Measurements from ENCODE around the gene HAO1. TPM values are rescaled to one million over a fixed set of nuclear protein-coding genes. Genes with fewer than 3 reads are reported as not detected.
"Not testable (repeated sequence)": the region's sequence is repeated elsewhere in the genome, so short reads cannot be mapped to it uniquely, and the experiment has no call there.

The HAO1 gene
- total RNA-seq, 1 donor from 2014 or later, result not detected

GRCh38 chr20:7868108-7868507 is 72.2 kb downstream of the HAO1 start:
- no peak for DNase-seq (ENCODE audit: low spot score)
- intact Hi-C loops (cut with DNase I), result no loop called here

GRCh38 chr20:7866285-7866684 is 74.0 kb downstream of the HAO1 start:
- intact Hi-C loops (cut with DNase I), result no loop called here

GRCh38 chr20:7859356-7859802 is 80.9 kb downstream of the HAO1 start:
- no peak for DNase-seq (ENCODE audit: low spot score)
- intact Hi-C loops (cut with DNase I), result loop anchor here (5.0 to 10.0 kb wide), 2 partner anchors 135 to 572 kb away; no protein-coding TSS in a partner anchor

More at GRCh38 chr20:7866285-7866684, 74.0 kb downstream of the HAO1 start:
- no peak for DNase-seq (ENCODE audit: low spot score)

GRCh38 chr20:7858734-7859250 is 81.5 kb downstream of the HAO1 start:
- DNase-seq (ENCODE audit: low spot score), result no peak
- intact Hi-C loops (cut with DNase I), result loop anchor here (5.0 to 10.0 kb wide), 2 partner anchors 134 to 571 kb away; no protein-coding TSS in a partner anchor

- no peak for DNase-seq (ENCODE audit: low spot score)
- intact Hi-C loops (cut with DNase I), result loop anchor here (5.0 to 10.0 kb wide), 2 partner anchors 132 to 569 kb away; no protein-coding TSS in a partner anchor
Measured at GRCh38 chr20:7856756-7857155, 83.5 kb downstream of the HAO1 start.

- DNase-seq (ENCODE audit: low spot score), result no peak
- intact Hi-C loops (cut with DNase I), result loop anchor here (5.0 to 10.0 kb wide), 2 partner anchors 131 to 568 kb away; no protein-coding TSS in a partner anchor
Measured at GRCh38 chr20:7855545-7855944, 84.7 kb downstream of the HAO1 start.

- intact Hi-C loops (cut with DNase I), result loop anchor here (10.0 kb wide), 1 partner anchor 129 kb away; no protein-coding TSS in a partner anchor
Measured at GRCh38 chr20:7853493-7853892, 86.8 kb downstream of the HAO1 start.

GRCh38 chr20:7850775-7851490 is 89.3 kb downstream of the HAO1 start:
- intact Hi-C loops (cut with DNase I), result loop anchor here (10.0 kb wide), 1 partner anchor 126 kb away; no protein-coding TSS in a partner anchor
- no peak for DNase-seq (ENCODE audit: low spot score)

More at GRCh38 chr20:7853493-7853892, 86.8 kb downstream of the HAO1 start:
- no peak for DNase-seq (ENCODE audit: low spot score)

- no peak for DNase-seq (ENCODE audit: low spot score)
- intact Hi-C loops (cut with DNase I), result loop anchor here (10.0 kb wide), 1 partner anchor 125 kb away; no protein-coding TSS in a partner anchor
Measured at GRCh38 chr20:7849675-7850074, 90.6 kb downstream of the HAO1 start.

- intact Hi-C loops (cut with DNase I), result no loop called here
- no peak for DNase-seq (ENCODE audit: low spot score)
Measured at GRCh38 chr20:7848351-7848750, 91.9 kb downstream of the HAO1 start.

- no peak for DNase-seq (ENCODE audit: low spot score)
- intact Hi-C loops (cut with DNase I), result no loop called here
Measured at GRCh38 chr20:7843613-7844012, 96.6 kb downstream of the HAO1 start.

- intact Hi-C loops (cut with DNase I), result no loop called here
- peak; percentile 76 for DNase-seq (ENCODE audit: low spot score)
Measured at GRCh38 chr20:7841971-7842310, 98.3 kb downstream of the HAO1 start.

- intact Hi-C loops (cut with DNase I), result no loop called here
- DNase-seq (ENCODE audit: low spot score), result no peak
Measured at GRCh38 chr20:7841291-7841970, 98.8 kb downstream of the HAO1 start.

- DNase-seq (ENCODE audit: low spot score), result no peak
- intact Hi-C loops (cut with DNase I), result no loop called here
Measured at GRCh38 chr20:7836076-7836475, 104.2 kb downstream of the HAO1 start.

- DNase-seq (ENCODE audit: low spot score); intact Hi-C loops (cut with DNase I): not testable (repeated sequence)
Measured at GRCh38 chr20:7834441-7834840, 105.8 kb downstream of the HAO1 start.

Other genes starting within 250 kb of the HAO1 start
- gene TMX4, start 79.3 kb upstream of the HAO1 start, total RNA-seq, result 91.1 TPM
- gene PLCB1, start 191.8 kb upstream of the HAO1 start, total RNA-seq, result 7.3 TPM